AG08395 (cell line): Measurements from ENCODE around the gene LPIN2.

Experiments used
- DNase-seq: peaks from one replicate; pipeline ENCODE4 v3.0.0; 2012; ENCODE audit warnings: mixed read lengths, low spot score

LPIN2 gene

DNA sequence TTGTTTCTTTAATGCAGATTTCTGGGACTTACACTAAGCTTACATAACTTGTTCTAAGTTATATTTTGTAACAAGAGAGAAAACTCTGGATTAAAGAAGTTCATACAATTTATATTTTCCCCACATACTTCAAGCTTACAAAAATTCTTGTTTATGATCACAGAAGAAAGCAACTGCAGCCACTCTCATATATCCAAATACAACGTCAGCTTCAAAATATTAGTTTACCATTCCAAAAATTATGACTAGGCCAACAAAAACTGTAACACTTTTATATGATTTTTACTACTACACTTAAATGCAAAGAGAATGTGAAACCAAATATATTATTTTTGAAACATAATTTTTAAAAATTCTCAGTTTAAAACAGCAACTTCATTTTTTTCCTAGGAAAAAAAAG lies 30.9 kb downstream of the LPIN2 start:
- DNase-seq, result no peak

DNA sequence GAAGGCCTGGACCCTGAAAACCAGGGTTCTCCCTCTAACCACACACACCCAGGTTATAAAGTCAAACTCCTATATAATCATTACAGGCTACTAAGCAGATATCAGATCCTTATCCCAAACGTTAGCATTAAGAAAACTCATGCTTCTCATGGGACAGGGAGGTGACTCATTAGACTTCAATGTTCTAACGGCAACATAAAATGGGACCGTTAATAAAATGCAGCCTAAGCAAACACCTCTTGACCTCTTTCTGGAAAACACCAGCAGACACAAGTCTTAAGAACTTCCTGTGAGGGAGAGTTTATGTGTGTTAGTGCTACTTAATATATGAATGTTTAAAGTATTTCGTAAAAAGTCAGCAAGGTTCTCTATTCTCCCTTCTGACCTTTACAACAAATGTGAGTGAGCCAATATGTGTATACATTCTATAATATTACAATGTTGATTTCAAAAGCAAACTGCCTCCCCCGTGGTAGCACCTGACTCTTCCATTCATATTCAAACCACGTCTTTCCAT lies 31.7 kb downstream of the LPIN2 start:
- no peak for DNase-seq

DNA sequence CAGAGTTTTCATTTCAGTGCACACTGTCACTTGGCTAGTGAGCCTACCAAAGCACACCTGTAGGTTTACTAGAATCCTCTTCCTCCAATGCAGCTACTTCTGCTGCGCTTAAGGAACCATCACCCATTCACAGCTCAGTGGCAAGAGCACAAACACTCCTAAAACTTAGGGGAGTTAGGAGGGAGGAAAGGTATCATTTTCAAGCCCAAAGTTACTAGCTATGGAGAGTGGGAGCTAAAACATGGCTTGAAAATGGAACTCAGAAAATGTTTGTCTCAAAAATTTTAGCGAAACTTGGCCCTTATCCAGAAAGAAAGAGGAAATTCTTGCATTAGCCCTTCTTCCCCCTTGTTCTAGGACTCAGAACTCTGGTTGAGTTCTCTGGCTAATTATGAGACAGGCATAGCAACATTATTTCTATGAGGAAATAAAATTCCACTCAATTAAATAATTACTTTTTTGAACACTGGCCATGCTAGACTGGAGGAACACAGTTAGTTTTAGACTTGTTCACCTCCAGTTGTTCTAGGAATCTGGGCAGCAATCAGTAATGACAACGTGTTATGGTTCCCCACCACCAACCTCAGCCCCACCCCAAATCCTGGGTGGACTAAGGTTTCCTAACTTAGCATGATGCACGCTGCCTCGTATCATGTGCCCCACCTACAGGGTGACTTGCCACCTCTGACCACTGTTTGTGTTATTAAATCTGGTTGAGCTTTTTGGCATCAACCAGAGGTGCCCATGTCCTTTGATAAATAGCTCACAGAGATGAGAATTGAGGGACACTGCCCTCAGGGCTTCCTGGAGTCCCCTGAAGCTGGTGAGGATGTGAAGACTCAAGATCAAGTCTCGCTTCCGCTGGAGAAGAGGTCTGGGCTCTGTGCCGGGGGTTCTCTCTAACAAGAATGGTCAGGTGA lies 32.8 kb downstream of the LPIN2 start:
- DNase-seq, result no peak

DNA sequence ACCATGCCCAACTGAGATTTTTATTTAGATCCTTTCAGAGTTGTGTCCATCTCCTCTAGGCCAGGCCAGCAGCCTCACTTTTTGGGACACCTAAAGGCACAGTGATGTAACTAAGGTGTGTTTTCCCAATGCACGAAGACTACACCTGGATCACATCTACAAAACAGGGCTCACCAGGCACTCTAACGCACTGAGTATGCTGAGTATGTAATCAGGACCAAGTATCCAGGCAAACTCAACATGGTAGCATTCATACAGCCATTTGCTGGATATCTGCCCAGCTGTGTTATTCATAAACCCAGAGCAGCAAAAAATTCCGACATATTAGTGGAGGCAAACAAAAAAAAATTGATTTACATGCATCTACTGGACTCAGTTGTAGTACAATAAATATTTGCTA lies 33.8 kb downstream of the LPIN2 start:
- peak; percentile 19 for DNase-seq

DNA sequence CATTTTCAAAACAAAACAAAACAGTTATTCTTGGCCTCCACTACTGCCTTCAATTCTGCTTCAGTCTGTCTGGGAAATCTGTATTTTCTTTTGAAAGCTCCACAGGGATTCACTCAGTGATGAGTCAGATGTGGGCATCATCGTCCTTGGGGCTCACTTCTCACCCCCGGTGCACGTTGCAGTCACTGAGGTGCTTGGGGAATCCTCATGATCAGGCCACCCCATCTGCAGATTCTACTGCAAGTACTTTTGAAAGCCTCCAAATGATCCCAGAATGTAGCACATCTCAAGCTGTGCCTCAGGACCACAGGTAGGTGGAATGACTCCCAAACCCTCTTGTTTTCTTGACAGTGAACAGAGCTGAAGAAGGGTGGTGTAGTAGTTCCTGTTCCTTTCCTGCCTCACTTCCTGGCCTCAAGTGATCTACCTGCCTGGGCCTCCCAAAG lies 34.3 kb downstream of the LPIN2 start:
- peak; percentile 74 for DNase-seq

DNA sequence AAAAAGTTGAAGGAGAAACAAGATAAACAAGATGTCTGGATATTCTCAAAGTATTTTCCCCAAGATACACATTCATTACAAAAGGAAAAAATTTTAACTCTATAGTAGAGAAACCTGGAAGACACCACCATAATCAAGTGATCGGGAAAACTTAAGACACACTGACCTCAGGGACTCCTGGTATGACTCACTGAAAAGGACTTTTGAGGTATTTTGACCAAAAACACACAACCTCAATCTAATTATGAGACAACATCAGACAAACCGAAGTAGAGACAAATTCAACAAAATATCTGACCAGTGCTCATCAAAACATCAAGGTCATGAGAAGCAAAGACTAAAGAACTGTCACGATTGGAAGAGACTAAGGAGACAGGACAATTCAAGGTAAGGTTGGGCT lies 34.7 kb downstream of the LPIN2 start:
- DNase-seq, result no peak

DNA sequence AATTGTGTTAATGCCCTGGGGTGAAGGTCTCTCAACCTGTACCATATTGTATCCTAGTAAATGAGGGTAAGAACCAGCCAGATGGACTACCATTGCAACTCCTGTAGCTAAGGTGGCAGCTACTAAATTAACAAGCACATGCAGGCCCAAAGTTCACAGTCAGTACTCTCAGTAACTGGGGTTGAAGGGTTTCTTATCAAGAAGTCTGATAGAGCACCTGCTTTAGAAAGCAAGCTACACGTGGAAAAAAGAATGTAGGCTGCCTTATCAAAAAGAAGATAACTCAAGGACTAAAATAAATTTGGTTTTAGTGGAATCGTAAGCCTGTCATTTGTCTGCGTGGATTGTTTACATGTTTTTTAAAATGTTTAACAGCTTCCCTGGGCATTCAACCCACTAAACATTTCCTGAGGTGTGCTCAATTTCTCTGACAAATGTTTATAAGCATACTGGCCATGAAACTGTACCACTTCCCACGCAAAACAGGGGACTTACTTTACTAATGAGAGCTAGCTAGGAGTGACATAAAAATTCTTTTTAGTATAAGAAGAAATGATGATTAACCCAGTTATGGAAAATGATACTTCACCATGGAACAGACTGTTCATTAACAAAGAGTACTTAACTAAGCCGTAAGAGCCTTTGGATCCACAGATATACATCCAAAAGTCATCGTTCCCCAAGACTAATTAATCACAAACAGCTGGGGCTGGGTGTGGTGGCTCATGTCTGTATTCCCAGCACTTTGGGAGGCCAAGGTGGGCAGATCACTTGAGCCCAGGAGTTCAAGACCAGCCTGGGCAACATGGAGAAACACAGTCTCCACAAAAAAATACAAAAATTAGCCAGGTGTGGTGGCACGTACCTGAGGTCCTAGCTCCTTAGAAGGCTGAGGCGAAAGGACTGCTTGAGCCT lies 36.5 kb downstream of the LPIN2 start:
- DNase-seq, result no peak

DNA sequence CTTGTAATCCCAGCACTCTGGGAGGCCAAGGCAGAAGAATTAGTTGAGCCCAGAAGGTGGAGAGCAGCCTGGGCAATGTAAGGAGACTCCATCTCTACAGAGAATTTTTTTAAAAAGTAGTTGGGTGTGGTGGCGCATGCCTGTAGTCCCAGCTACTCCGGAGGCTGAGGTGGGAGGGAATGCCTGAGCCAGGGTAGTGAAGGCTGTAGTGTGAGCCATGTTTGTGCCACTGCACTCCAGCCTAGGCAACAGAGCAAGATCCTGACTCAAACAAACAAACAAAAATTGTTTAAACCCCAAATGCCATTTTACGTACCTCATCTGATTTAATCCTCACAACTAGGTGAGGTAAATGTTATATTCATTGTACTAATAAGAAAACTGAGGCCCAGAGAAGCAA lies 38.2 kb downstream of the LPIN2 start:
- DNase-seq, result no peak

DNA sequence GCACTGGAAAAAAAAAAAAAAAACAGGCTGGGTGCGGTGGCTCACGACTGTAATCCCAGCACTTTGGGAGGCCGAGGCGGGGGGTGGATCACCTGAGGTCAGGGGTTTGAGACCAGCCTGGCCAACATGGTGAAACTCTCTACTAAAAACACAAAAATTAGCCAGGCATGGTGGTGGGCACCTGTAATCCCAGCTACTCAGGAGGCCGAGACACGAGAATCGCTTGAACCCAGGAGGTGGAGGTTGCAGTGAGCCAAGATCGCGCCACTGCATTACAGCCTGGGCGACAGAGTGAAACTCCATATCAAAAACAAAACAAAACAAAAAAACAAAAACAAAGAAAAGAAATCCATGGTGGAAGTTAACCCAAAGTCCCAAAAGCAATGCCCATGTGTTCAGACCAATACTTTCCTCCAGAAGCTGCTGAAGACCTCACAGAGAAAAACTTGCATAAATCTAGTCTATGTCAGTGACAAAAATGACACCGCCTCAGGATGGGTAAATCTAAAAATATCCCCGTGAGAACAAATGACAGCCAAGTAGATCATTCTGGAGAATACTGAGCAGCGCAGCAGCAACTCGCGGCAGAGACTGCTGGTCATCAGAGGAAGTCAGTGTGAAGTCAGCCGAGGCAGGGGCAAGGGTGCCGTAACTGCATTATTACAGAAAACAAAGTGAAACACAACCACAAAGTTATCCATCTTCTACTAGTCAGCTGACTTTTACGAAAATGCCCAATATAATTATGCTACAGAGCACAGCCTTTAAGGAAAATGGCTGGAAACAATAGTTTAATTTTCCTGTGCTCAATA lies 41.0 kb downstream of the LPIN2 start:
- DNase-seq, result no peak

DNA sequence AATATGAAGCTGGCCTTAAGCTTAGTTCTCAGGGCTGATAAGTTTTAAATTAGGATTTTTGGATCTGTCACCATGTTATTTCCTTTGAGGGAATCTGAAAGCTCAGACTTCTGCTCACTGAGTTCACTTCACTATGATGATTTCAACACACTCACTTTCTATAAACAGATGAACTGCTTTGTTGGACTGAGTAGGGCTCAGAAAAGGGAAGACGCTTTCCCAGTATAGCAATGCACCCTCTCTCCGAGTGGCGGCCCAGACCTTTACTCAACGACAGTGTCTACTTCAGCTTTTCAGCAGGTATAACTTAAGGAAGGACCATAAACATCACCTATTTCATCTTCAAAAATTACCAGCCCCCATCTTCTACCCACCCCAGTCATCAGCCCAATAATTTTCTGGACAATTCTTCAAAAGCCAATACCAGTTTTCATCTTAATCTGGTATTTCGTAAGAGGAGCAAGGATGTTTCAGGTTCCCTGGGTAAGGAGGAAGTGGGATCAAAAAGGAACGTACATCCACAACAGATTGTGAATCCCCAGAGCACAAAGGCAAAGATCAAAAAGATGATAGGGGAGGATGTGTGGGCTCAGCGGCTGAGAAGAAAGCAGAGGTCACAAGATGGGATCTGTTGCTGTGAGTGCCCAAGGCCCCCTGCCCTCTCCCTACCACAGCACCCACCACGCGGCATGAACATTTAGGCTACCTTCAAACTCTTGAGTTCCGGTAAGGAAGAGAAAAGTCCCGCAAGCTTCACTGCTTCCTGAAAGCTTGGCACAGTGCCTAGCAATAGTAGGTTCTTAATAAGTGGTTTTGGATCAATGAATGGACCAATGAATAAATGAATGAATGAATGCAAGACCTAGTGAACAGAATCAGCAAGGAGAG lies 41.9 kb downstream of the LPIN2 start:
- DNase-seq, result no peak

DNA sequence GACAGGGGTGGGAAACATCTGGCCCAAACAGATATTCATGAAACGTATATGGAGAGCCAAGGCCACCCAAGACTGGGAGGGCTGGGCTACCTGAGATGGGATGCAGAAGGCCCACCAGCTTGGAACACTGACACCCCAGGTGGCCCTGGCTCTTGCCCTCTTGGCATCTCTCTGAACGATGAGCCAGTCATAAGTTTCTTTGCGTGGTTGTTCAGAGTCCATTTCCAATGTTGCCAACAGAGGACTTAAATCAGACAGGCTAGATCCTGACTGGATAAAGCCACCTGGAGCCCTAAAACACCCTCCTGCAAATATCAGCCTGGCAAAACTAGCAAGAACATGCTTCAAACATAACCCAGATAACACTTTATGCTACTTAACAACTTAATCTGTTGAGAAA lies 42.6 kb downstream of the LPIN2 start:
- DNase-seq, result no peak

DNA sequence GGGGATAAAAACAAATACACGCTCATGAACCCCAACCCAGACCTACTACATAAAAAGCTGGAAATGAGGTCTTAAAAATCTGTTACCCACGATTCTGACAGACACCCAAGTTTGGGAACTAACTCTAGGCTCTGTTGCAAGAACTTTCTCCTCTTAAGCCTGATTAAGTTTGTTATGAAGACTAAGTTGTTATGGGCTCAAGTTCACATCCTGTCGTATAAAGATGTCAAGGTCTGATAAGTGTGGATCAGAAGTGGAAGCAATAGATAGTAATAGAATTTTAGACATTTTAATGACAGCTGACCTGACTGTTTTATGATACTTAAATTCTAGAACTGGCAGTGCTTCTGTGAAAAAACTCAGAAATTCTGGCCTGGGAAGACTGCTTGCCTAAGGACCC lies 43.2 kb downstream of the LPIN2 start:
- no peak for DNase-seq

DNA sequence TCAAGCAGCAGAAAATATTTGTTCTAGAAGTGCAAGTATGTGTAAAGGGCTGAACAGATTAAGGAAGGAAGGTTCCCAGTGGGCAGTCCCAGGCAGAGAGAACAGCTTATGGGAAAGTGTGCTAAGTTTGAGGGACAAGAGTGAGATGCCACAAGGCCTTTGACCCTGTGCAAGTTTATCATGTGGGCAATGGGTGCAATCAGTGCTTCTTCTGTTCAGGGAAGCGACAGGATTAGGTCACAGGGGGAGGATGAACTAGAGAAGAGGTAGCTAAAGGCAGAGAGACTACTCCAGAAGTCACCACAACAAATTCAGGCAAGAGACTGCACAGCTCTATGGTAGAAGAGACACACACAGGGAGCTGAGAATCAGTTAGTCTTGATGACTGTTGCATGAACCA lies 44.3 kb downstream of the LPIN2 start:
- no peak for DNase-seq

DNA sequence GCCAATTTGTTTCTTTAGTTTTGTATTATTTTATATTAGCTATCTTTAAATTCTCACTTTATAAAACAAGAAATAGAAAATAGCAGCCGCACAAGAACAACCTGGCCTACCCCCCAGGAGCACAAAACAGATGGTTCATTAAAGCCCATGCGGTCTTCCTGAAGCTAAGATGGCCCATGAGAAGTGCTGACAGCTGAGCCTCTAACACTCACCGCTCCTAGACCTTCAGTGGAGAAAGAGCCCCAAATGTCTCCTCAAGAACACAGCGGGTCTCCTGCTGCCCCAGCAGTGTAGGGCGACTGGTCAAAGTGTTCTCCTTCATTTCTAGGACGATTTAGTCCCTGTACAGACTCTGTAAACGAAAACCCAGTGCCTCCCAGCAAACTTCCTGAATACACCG lies 45.1 kb downstream of the LPIN2 start:
- no peak for DNase-seq

DNA sequence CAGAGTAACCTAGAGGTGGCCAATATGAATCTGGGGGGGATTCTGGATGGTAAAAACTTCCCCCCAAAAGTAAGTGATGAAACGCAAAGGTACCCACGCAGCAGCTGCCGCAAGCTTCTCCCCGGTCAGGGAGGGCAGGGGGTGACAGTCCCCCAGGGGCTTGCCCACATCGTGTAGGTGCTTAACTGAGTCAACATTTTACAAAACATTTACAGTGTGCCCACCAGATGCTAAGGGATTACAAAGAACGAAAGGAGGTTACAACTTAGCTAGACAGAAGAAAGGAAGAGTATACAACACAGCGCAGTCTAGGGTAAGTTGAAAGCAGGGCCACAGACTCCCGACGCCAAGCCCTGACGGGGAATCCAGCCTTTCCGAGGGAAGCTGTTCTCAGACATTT lies 45.6 kb downstream of the LPIN2 start:
- DNase-seq, result no peak

DNA sequence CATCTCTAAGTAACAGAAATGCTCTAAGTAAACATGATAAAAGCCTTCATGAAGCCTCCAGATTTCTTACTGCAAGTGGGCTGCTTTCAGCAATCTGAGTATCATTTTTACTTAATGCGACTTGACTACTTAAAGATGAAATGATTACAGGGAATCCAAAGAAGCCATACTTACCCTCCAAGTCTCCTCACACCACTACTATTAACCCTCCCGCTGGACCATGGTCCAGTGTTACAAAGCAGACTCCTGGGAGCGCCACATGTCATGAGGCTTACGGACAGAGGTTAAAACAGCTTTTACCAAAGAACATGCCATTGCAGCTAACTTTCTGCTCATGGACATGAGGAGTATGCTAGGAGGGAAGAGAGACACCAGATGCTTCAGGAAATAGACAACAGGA lies 46.4 kb downstream of the LPIN2 start:
- no peak for DNase-seq

DNA sequence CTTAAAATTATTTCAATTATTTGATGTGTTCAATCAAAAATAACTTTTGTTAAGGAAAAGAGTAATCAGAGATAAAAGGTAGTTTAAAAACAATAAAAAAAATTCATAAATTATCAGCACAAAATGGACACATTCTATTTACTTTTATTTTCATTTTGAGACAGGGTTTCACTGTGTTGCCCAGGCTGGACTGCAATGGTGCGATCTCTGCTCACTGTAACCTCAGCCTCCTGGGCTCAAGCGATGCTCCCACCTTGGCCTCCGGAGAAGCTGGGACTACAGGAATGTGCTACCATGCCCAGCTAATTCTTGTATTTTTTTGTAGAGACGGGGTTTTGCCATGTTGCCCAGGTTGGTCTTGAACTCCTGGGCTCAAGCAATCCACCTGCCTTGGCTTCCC lies 47.1 kb downstream of the LPIN2 start:
- DNase-seq, result no peak

DNA sequence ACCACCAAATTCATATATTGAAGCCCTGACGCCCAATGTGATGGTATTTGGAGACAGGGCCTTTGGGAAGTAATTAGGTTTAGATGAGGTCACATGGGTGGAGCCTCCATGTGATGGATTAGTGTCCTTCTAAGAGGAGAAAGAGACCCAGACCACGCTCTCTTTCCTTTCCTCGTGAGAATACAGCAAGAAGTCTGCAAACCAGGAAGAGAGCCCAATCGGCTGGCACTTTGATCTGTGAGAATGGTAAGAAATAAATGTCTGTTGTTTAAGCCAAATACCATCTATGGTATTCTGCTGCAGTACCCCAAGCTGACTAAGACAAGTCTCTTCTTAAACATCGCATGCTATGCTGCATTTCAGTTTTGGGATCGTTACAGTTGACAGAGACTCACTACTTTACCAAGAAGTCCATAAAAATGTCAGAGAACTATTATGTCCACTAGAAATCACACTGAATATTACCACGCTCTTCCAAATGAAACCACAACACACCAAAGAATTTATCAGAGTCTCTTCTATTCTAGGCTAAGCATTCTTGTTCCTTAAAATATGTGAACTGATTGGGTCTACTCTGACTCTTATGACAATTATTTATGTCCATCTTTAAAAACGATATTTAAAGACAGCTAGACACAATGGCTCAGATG lies 48.5 kb downstream of the LPIN2 start:
- no peak for DNase-seq
